NT2/D1 (cell line): ENCODE data around the gene CHN2.

ENCODE experiments used
- SUZ12 ChIP-seq: IDR thresholded peaks from 2 replicates; pipeline ENCODE4 v1.6.1; 2011; ENCODE audit not compliant: insufficient read length, insufficient read depth; ENCODE audit errors: extremely low read depth
- YY1 ChIP-seq: IDR thresholded peaks from 2 replicates; pipeline ENCODE4 v1.6.1; 2011; ENCODE audit not compliant: insufficient read length, insufficient read depth
- ZNF274 ChIP-seq: IDR thresholded peaks from 2 replicates; pipeline ENCODE4 v1.6.1; 2011; ENCODE audit warnings: mild to moderate bottlenecking, low read depth, low read length

- no peak for TF ChIP-seq YY1
- TF ChIP-seq SUZ12, result no peak
- no peak for TF ChIP-seq ZNF274
Observed at GRCh38 chr7:29414216-29414615, 219.6 kb downstream of the CHN2 start.
